GM18520 (cell line): ENCODE results near the gene IL1RAP.
"Not testable (repeated sequence)": the region's sequence is repeated elsewhere in the genome, so short reads cannot be mapped to it uniquely, and the experiment has no call there.

ENCODE experiments used
- ATAC-seq: cut with Tn5 transposase; IDR thresholded peaks from one replicate; pipeline ENCODE4 v1.9.1; 2021; ENCODE audit not compliant: unreplicated experiment

IL1RAP gene, protein sequence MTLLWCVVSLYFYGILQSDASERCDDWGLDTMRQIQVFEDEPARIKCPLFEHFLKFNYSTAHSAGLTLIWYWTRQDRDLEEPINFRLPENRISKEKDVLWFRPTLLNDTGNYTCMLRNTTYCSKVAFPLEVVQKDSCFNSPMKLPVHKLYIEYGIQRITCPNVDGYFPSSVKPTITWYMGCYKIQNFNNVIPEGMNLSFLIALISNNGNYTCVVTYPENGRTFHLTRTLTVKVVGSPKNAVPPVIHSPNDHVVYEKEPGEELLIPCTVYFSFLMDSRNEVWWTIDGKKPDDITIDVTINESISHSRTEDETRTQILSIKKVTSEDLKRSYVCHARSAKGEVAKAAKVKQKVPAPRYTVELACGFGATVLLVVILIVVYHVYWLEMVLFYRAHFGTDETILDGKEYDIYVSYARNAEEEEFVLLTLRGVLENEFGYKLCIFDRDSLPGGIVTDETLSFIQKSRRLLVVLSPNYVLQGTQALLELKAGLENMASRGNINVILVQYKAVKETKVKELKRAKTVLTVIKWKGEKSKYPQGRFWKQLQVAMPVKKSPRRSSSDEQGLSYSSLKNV

DNA sequence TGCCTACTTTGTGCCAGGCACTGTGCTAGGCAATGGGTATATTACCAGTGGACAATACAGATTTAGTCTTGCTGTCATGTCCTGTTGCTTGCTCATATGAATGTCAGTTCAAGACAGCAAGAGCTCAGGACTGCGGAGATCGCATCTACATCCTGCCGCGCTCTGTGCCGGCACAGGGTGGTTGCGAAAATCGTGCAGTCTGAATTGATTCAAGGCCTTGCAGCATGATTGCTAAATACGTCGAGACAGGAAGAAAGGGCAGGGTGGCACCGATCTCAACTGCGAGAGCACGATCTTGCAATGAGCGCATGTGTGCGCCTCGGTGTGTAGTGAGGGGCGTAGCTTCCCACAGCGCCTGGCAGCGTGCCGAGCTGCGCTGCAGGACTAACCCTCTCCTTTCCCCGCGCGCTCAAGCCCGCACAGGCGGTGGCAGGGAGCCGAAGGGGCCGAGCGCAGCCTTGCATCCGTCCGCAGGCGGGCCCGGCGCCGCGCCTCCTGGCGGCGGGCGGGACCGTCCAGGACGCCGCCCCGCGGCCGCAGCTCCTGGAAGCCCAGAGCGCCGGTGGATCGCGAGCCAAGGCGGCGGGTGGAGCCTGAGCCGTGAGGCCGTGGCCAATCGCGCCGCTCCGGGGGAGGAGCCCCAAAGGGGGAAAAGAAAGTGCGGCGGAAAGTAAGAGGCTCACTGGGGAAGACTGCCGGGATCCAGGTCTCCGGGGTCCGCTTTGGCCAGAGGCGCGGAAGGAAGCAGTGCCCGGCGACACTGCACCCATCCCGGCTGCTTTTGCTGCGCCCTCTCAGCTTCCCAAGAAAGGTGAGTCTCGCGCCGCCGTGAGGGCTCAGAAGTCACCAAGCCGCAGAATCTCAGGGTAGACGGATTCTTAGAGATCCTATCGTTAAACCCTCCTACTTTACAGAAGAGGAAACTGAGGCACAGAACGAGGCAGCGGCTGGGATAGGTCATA is at the start of gene IL1RAP:
IL1RAP (plus strand) TSS at position 677 of the 962 bp plus-strand sequence. CDS start 50,205 bp downstream, outside the sequence.
- peak; percentile 98 for ATAC-seq

DNA sequence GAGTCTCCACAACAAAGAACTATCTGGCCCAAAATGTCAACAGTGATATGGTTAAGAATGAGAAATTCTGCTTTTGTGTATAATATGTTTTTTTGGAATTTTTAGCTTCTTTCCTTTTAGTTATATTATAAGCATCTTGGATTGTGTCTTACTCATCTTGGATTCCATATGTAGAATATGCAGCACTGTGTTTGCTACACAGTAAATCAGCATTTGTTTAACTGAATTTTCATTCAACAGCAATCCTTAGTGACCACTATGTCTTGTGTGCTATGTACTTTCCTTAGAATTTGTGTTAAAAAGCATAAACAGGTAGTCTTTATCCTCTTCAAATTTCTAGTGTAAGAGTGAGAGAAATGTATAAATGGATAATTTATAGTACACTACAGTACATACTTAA is 46.0 kb upstream of the IL1RAP start:
- ATAC-seq = no peak

DNA sequence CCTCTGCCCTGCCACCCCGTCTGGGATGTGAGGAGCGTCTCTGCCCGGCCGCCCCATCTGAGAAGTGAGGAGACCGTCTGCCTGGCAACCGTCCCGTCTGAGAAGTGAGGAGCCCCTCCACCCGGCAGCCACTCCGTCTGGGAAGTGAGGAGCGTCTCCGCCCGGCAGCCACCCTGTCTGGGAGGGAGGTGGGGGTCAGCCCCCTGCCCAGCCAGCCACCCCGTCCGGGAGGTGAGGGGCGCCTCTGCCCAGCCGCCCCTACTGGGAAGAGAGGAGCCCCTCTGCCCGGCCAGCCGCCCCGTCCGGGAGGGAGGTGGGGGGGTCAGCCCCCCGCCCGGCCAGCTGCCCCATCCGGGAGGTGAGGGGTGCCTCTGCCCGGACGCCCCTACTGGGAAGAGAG is 40.6 kb upstream of the IL1RAP start:
- not testable (repeated sequence) for ATAC-seq

DNA sequence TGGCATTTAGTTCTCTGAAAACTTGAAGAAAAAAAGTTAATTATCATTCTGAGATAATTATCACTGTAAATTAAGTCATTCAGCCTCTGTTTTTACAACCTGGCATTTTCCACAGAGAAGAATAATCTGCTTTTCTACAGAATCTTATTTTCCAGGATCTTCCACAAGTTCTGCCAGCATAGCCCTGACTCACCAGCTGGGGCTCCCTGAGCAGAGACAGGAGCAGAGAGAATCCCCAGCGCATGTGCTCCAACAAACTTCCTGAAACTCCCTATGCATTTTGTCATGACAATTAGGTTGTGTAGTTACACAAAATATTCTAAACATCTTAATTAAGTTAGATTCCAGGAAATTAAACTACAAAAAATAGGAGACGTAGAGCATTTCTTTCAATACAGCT is 32.1 kb upstream of the IL1RAP start:
- no peak for ATAC-seq

DNA sequence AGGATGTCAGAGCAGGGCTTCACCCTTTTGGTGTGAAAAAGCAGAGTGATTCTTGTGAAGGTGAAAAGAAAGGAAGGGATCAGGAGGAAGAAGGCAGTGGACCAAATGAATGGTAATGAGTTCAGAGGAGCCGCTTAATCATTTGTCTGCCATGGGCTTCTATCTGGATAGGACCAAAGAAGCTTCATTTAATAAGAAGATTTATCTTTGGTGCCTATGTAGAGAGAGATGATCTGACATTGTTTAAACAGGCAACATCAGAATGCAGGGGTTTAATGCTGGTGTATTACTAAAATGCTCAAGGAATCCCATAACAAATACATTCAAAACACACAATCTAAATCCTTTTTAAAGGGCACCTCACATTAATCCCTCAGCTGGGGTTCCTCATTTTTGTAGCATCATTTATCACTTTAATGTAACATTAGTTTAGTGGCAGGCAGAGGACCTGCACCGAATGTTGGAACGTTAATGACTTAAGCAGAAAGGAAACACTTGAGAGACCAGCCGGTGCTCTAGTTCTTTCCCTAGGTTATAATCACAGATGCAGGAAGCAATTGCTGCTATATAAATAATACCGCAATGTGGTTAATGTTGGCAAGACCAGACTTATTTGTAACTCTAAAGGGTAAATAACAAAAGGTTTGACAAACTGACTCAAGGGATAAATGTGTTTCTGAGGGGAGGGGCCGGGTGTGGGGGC is 27.9 kb upstream of the IL1RAP start:
- no peak for ATAC-seq

DNA sequence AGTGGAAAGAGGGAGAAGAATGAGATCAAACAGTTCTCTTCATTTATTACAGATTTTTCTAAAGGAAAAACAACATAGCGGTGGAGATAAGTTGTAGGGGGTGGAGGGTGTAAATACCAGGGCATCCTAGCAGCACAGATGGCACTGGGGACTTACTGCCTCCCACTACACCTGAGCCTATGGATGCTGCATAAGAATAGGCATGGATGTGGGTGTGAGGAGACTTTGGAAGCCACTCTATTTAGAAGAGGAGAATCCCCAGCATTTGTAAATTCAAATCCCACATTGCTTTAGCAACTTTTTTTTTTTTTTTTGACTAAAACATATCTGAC is 27.4 kb upstream of the IL1RAP start:
- no peak for ATAC-seq

DNA sequence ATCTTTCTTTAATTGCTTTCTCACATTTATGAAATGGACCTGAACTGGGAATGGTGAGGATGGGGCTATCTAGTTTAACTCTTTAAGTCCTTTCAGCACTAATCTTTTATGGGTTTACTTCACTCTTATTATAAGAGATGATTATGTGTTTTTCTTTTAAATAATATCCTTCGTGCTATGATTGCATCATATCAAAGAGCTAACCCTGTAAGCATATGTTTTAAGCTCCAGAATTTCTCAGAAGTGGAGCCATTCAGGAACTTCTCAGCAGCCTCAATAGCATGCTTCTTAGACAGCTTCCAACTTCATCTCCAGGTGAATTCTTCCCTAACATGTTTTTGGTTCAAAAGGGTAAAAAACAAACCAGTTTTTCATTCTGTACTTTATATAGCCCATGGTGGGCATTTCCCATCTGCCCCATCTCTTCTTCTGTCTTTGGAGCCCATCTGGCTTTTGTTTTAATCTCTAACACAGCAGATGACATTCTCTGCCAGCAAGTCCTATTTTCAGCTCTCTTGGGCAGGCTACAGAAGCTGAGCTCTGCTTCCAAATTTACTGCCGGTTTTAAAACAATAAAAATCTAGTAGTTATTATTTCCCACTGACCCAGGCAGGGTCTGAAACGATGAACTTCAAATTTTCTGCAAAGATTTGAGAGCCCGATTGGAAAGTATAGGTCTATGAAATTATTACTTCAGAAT is 26.8 kb upstream of the IL1RAP start:
- ATAC-seq = no peak

DNA sequence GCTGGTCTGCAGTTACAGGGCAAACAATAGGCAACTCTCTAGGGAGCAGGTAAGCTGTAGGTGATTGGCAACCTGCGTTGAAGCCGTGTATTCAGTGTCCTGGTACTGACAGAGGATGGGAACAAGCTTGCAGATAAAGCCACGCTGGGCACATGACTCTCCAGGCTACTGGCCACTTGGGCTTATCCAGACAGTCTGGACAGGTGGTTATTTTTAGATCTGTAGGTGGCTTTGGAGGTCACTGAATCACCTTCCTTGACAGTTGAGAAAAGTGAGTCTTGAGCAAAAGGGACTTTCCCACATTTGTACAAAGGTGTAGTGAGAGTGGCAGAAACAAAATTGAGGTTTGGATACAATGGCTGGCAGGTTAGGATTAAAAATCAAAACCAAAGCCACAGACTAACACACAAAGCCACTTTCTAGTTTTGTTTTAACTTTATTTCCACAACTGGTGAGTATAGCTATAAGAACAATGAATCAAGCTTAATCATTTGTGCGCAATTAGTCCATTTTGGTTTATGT is 22.3 kb upstream of the IL1RAP start:
- ATAC-seq = no peak

DNA sequence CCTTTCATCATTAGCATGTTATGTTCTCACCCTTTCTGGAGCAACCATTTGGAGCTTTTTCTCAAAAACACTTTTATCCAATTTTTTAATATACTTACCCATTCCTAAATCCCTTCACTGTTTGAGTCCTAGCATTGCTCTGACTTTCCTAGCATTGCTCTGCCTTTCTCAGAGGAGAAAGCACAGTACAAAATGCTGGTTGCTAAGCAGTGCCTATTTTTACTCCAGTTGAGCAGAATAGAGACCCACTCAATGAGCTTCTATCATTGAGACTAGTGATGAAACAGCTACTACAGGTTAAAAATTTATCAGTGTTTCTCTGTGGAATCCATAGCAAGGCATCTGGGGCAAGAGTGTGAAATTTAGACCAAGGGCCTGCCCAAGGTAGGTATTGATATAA is 21.8 kb upstream of the IL1RAP start:
- ATAC-seq = no peak

DNA sequence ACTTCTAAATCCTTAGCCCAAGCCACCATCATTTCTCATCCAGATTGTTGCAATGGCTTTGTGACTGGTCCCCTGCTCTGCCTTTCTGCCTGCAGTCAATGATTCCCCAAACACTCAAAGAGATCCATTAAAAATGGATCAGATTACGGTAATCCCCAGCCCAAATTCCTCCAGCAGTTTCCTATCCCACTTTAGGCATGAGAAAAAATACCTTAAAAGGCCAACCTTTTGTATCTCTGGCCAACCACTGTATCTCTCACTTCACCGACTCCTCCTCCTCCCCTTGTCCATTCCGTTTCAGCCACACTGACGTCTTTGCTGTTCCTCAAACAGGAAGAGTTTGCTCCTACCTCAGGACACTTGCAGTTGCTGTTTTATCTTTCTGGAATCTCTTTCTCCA is 20.9 kb upstream of the IL1RAP start:
- no peak for ATAC-seq

DNA sequence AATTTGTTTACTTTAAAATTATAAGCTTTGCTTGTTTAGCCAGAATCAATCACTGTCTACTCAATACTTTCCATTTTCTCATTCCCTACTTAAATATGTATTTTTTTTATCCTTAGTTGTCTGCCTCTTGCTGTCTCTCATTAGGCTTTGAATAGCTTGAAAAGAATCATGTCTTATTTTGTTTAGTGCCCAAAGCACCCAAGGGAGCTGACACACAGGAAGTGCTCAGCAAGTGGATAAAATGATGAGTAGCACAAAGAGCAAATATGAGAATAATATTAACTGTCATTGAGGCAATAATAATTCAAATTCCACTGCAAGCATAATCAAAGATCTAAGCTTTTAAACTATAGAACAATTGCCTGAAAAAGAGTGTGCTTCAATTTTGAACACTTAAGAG is 19.0 kb upstream of the IL1RAP start:
- ATAC-seq = no peak

DNA sequence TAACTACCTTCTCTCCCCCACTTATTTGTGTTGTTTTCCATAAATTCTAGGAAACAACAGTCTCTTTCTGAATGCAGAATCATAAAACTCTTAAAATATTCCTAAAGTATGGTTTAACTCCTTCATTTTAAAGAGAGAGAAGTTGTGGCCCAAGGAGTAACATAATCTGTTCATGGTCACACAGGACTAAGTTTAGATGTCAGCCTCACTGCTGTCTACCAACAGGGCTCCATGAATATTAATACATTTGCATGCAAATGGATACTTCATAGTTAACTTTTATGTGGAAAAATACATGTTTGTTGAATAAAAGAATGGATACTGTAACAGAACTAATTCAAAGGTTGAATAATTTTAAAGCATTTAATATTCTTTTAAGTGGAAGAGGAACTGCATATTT is 18.5 kb upstream of the IL1RAP start:
- ATAC-seq = no peak

DNA sequence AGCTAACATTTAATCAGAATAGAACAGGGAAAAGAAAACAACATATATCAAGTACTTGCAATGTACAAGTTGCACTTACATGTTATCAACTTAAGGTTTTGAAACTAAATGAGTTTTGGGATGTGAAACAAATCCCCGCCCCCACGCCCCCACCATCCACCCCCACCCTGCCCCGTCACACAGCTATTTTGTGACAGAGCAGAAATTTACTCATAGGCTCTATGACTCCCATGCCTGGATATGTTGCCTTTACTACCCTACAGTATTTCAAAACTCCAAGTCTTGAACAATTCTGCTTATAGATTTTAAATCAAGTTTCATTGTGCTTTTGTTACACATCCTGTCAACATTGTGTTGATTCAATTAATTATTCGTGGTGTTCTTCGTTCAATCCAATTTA is 18.1 kb upstream of the IL1RAP start:
- ATAC-seq = no peak

DNA sequence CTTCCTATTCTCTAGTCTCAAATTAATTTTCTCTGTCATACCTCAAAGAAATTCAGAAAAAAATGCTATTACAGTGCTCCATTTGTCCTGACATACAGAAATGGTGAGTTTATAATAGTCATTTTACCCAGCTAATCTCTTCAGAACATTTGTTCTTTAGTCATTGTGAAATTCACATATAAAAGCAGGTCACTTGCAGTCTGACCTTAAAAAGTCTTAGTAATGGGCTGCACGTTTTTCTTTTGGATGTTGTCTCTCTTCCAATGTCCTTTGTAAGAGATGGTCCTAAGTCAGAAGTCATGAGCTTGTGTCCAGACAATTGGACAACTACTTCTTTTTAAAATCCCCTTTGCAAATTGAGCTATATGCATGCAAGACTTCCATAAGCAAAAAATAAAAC is 17.0 kb upstream of the IL1RAP start:
- no peak for ATAC-seq

DNA sequence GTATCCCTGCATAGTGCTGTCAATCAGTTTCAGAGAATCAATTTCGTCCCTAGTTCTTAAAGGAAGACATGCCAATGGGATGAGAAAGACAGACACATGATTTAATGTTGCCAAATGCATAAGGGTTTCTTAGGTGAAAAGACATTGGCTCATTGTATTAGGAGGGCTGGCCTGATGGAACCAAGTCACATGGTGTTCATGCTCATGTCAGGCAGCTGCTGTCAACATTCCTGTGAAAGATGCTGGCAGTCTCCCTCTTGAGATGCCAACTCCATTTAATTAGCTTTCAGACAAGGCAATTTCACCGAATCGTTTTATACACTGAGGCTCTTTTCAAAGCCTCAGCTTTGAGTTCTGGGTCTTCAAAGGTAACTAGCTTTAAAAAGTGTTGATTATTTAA is 16.1 kb upstream of the IL1RAP start:
- ATAC-seq = no peak

DNA sequence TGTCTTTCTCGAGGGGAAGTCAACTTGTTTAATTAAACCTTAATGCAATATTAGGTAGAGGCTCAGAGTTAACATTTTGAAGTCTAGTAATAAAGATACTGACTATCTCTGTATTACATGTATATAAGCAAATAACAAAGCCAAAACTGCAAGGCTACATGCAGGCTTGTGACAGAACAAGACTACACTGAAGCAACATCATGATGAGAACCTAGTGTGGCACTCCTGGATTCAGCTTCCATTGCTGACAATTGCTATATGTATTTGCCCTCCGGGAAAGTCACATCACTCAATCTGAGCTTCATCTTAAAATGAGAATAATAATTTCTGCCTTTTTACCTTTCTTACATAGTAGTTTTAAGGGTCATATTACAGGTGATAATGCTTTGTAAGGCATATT is 15.6 kb upstream of the IL1RAP start:
- ATAC-seq = no peak

DNA sequence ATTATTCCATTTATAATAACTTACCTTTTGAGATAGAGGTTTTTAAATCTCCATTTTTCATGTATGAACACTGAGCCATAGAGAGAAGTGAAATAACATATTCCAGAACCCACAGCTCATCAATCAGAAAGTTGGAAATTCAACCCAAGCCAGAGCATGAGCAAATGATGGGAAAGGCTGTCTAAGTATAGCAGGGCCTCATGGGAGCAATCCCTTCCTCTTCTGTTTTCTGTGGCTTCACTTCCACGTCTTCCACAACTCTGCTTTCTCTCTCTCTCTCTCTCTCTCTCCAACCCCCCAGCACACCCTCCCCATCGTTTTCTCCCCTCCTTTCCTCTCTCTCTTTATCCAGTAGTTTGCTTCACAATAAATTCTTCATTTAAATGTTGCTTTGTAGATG is 14.8 kb upstream of the IL1RAP start:
- ATAC-seq = no peak

DNA sequence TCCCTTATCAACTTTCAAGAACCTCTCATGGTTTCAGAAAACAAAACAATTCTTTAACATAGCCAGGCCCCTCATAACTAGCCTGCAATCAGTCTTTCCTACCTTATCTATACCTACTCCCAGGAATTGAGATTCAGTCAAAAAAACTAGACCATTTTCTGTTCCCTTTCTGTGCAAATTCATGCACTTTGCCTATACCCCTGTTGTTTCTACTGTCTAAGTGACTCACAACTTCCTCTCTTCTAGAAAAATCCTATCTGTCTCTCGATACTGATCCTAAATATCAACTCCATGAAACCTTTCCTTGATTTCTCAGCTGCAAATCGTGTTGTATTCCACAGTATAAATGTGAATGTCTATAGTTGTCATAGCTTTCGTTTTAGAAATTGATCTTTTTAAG is 10.9 kb upstream of the IL1RAP start:
- ATAC-seq = no peak

DNA sequence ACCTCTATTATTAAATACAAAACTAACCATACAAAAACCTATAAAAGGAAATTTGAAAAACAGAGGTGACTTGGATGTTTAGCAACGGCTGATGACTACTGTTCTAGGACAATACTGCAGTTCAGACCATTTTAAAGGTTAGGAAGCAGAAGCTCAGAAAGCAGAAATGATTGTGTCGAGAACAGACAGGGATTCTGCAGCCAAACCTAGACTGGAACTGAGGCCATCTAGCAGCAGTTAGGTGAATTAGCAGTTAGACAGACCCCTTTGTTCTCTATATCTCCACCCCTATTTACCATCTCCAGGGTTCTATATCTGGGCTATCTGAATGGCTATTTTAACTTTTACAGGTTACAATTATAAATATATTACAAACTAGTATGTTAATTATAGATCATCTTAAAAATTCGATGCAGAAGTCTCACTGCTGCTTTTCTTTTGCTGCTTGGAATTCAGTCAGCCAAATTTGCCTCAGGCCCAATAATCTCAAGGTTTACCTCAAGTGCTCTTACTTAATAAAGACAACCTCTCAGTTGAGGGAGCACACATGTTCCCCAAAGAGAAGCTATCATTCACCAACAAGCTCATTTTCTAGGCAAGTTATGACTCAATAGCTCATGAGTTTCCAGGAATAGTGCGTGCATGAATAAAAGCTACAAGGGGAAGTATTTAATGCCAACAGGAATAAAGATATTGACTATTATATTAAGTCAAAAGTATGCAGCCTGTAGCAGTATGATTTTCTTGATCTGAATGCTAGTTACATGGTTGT is 9.3 kb upstream of the IL1RAP start:
- no peak for ATAC-seq
